Measurements from ENCODE around the gene TMEM179B.

Gene TMEM179B

DNA sequence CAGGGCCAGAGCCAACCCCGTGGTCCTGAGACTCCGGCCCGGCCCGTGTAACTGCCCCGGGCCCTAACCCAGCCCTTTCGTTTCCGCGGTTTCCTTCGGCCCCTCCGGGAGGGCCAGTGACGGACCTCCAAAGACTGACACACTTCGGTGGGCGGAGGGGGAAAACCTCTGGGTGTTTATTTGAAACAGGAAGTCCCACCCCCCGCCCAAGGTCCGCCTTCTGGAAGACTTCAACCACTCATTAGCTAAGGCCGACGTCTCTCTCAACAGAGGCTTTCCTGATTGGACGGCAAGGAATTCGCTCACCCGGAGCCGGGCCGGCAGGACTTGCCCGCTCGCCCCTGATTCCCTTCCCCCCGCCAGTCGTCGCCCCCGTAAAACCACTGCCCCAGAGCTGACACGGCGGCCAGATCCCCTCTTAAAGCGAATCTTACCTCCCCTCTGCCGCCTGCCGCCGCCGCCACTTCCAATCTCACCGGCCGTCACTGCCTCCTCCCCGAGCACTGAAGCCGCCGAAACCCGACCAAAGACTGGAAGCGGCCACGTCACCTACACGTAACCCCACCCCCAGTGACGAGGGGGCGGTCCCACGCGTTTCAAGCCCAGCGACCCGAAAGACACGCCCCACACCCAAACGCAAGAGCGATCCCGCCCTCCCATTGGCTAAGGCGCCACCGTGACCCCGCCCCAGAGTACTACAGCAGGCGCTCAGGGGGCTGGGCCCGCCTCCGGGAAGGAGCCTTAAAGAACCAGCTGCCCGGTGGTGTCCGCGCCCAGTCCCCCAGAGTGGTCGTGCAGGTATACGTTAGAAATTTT lies 44.5 kb downstream of the TMEM179B start, which contains the start of gene STX5:
STX5 (minus strand) TSS at position 532 of the 816 bp plus-strand sequence. CDS start 808 bp downstream, outside the sequence.
- TF ChIP-seq, protein P1, sequence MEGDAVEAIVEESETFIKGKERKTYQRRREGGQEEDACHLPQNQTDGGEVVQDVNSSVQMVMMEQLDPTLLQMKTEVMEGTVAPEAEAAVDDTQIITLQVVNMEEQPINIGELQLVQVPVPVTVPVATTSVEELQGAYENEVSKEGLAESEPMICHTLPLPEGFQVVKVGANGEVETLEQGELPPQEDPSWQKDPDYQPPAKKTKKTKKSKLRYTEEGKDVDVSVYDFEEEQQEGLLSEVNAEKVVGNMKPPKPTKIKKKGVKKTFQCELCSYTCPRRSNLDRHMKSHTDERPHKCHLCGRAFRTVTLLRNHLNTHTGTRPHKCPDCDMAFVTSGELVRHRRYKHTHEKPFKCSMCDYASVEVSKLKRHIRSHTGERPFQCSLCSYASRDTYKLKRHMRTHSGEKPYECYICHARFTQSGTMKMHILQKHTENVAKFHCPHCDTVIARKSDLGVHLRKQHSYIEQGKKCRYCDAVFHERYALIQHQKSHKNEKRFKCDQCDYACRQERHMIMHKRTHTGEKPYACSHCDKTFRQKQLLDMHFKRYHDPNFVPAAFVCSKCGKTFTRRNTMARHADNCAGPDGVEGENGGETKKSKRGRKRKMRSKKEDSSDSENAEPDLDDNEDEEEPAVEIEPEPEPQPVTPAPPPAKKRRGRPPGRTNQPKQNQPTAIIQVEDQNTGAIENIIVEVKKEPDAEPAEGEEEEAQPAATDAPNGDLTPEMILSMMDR (conservative IDR thresholded peaks at IDR 0.05; ENCODE audit: low read depth): no peak
- H3K27ac ChIP-seq: peak within 1 kb of the TSS; percentile 86
- ChIA-PET POLR2A (ENCODE audit: low non-redundant PET) (interaction anchor here (0.6 kb wide), 3 partner anchors 34 to 1025 kb away, joined by 3 to 6 read pairs (median 5); no protein-coding TSS in a partner anchor), CTCF (interaction anchor here (0.6 to 1.9 kb wide), 2 partner anchors 45 to 74 kb away, joined by 4 to 8 read pairs; partner anchors contain the start of gene TMEM179B)
- DNase-seq (ENCODE audit: low spot score): peak; percentile 99

DNA sequence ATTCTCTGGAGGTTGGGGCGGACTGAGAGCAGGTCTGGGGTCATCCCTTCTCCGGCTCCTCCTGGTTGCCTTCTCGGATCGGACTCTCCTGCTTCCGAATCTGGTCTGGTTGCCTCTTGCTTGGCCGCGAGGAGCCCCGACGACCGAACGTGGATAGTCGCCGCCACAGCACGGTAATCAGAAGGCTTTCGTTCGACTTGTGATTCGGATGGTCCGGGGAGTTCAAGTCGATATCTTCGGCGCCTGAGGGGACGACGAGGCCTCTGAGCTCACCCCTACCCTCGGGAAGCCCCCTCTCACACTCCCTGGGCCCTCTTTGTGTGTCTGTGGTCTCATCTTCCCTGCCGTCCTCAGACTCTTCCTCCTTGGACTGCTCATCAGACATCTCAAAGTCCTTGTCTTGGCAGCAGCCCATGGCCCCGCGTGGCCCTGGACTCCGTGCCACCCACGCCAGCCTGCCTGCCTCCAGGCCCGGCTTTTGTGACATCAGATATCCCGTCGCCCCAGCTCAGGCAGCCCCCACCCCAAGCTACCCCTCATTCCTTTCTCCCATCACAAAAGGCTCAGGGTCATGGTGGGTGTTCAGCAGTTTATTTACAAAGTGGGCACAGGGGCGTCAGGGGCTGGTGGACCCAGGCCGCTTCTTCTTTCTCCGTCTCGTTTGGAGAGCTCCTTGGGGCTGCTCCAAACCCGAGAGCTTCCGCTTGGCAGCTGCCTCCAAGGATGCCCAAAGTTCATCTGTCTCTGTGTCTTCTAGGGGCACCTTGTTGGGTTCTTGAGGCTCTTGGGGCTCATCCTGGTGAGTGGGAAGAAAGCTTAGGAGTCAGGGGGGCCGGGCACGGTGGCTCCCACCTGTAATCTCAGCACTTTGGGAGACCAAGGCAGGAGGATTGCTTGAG lies 45.4 kb downstream of the TMEM179B start, which contains the start of gene TEX54:
TEX54 (minus strand) TSS at position 506 of the 899 bp plus-strand sequence.
- no peak for DNase-seq (ENCODE audit: low spot score)
- POLR2A ChIA-PET (ENCODE audit: low non-redundant PET): interaction anchor here (0.6 to 0.7 kb wide), 3 partner anchors 23 to 158 kb away, joined by 3 to 8 read pairs (median 3); no protein-coding TSS in a partner anchor

DNA sequence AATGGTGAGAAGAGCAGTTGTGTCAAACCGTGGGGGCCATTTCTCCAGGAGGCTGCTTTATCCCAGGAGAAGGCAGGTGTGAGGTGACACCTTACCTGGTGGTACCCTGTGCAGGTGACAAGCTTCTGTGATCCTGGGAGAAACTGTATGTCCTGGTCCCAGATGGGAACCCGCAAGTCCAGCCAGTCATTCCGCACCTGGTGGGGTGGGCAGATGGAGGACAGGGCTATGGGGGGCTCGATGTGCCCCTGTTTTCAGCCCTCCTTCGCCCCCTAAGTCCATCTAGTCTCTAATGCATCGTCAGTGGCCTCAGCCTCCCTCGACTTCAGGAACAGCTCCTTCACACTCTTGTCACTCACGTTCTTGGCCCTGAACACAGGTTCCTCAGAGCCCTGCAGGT lies 48.1 kb downstream of the TMEM179B start:
- CTCF ChIA-PET: no interaction called here
- POLR2A ChIA-PET (ENCODE audit: low non-redundant PET): interaction anchor here (0.6 to 0.7 kb wide), 2 partner anchors 8 to 108 kb away, joined by 3 to 7 read pairs; no protein-coding TSS in a partner anchor
- H3K27ac ChIP-seq: peak overlapping the region; percentile 86
- TF ChIP-seq, protein P1 (conservative IDR thresholded peaks at IDR 0.05; ENCODE audit: low read depth): no peak
- DNase-seq (ENCODE audit: low spot score): no peak

More for the DNA sequence above, 45.4 kb downstream of the TMEM179B start, which contains the start of gene TEX54:
- TF ChIP-seq, protein P1 (conservative IDR thresholded peaks at IDR 0.05; ENCODE audit: low read depth): no peak
- CTCF ChIA-PET: interaction anchor here (1.9 kb wide), 1 partner anchor 45 kb away, joined by 8 read pairs; the partner anchor contains the start of gene TMEM179B
- H3K27ac ChIP-seq: peak within 1 kb of the TSS; percentile 86

DNA sequence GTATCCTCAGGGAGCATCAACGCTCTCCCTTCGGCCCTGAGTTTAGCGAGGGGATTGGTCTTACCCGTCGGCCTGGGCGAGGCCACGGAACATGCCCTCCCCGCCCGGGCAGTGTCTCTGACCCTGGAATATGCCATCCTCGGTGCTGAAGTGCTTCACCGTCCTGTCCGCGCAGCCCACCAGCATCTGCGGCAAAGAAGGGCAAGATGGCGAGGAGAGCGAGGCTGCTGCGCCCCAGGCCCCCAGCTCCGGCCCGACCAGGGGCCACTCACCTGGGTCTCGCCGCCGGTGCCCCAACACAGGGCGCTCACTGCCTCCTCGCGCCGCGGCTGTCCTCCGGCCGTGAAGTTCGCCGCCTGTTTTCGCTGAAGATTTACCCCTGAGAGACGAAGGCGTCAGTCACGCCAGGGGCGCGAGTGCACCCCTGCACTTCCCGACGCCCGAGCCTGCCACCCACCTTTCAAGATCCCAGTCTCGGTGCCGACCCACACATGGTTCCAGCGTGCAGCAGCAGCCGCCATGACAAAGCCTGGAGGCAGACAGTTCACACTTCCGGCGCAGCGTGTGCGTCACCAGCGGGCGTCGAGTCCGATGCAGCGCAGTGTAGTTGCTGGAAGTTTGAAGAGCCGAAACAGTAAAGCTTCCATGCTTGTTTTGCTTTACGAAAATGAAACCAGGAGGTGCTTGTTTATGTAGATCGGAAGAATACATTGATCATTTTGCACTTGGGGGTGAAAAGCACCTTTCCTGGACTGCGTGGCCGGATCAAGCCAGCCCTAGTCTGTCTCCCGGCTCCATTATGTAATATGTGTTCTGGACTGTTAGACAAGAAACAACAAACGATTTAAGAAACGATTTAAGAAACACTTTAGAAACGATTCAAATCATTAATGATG lies 52.1 kb downstream of the TMEM179B start, which contains the start of gene WDR74:
WDR74 (minus strand) TSS at position 541 of the 896 bp plus-strand sequence; CDS start at position 521, 20 bp downstream.
- ChIA-PET POLR2A (ENCODE audit: low non-redundant PET) (interaction anchor here (0.6 to 2.5 kb wide), 5 partner anchors 16 to 1511 kb away, joined by 3 to 20 read pairs (median 4); partner anchors contain the start of gene TMEM179B), CTCF (interaction anchor here (0.6 to 1.2 kb wide), 2 partner anchors 45 to 53 kb away, joined by 4 to 5 read pairs; no protein-coding TSS in a partner anchor)
- DNase-seq (ENCODE audit: low spot score): peak; percentile 74
- TF ChIP-seq, protein P1 (conservative IDR thresholded peaks at IDR 0.05; ENCODE audit: low read depth): no peak
- peak within 1 kb of the TSS; percentile 100 for H3K27ac ChIP-seq
